K562 (cell line): ENCODE measurements around the gene CLCA1. TPM values are rescaled to one million over a fixed set of nuclear protein-coding genes. Genes with fewer than 3 reads are reported as not detected.

Experiments
- E2F4 ChIP-seq: sonication (generic); formaldehyde crosslinking; IDR thresholded peaks from 2 replicates; pipeline ENCODE4 v1.8.0; 2022; ENCODE audit warnings: mild to moderate bottlenecking, low read depth, missing genetic modification reagents
- EP300 ChIP-seq: IDR thresholded peaks from 2 replicates; pipeline ENCODE4 v1.6.1; 2012; ENCODE audit warnings: low read length, improper control_type of control experiment
- ESRRA ChIP-seq: fragments of 450-650 bp; IDR thresholded peaks from 2 replicates; pipeline ENCODE4 v1.6.1; 2014; ENCODE audit warnings: low read depth, mild to moderate bottlenecking, moderate library complexity, borderline replicate concordance
- FIP1L1 ChIP-seq: fragments of 200-400 bp; formaldehyde crosslinking; IDR thresholded peaks from 2 replicates; pipeline ENCODE4 v1.6.1; 2018; ENCODE audit warnings: mild to moderate bottlenecking, low read depth, low read length; ENCODE audit not compliant: poor library complexity, severe bottlenecking
- GTF2F1 ChIP-seq: IDR thresholded peaks from 2 replicates; pipeline ENCODE4 v1.6.1; 2011; ENCODE audit warnings: low read depth, low read length, improper control_type of control experiment
- HBP1 ChIP-seq: fragments of 450-650 bp; formaldehyde crosslinking; IDR thresholded peaks from 2 replicates; pipeline ENCODE4 v1.4.0; 2022; ENCODE audit warnings: missing genetic modification characterization
- HDAC2 ChIP-seq: fragments of 450-650 bp; IDR thresholded peaks from 2 replicates; pipeline ENCODE4 v1.6.1; 2016; ENCODE audit warnings: mild to moderate bottlenecking
- IRF1 ChIP-seq: sonication (generic); formaldehyde crosslinking; IDR thresholded peaks from 2 replicates; pipeline ENCODE4 v1.8.0; 2022; ENCODE audit warnings: missing genetic modification reagents, mild to moderate bottlenecking, borderline replicate concordance
- KLF16 ChIP-seq: IDR thresholded peaks from 2 replicates; pipeline ENCODE4 v1.6.1; 2016; ENCODE audit warnings: antibody characterized with exemption
- LEF1 ChIP-seq: fragments of 450-650 bp; IDR thresholded peaks from 2 replicates; pipeline ENCODE4 v1.6.1; 2016; ENCODE audit warnings: mild to moderate bottlenecking
- MAFF ChIP-seq: IDR thresholded peaks from 2 replicates; pipeline ENCODE4 v1.6.1; 2012; ENCODE audit warnings: low read length, improper control_type of control experiment
- MCM3 ChIP-seq: fragments of 450-650 bp; IDR thresholded peaks from 2 replicates; pipeline ENCODE4 v1.6.1; 2016
- NELFE ChIP-seq: IDR thresholded peaks from 2 replicates; pipeline ENCODE4 v1.6.1; 2011; ENCODE audit warnings: mild to moderate bottlenecking; ENCODE audit not compliant: insufficient read depth, insufficient read length
- RBM22 ChIP-seq: fragments of 200-400 bp; formaldehyde crosslinking; IDR thresholded peaks from 2 replicates; pipeline ENCODE4 v1.6.1; 2018; ENCODE audit warnings: low read length, low read depth; ENCODE audit not compliant: poor library complexity, severe bottlenecking
- SFPQ ChIP-seq: fragments of 200-400 bp; formaldehyde crosslinking; IDR thresholded peaks from 2 replicates; pipeline ENCODE4 v1.6.1; 2017; ENCODE audit warnings: mild to moderate bottlenecking, low read depth, low read length, moderate library complexity
- SMARCA5 ChIP-seq: fragments of 450-650 bp; IDR thresholded peaks from 2 replicates; pipeline ENCODE4 v1.6.1; 2016
- TARDBP ChIP-seq: fragments of 450-650 bp; IDR thresholded peaks from 2 replicates; pipeline ENCODE4 v1.6.1; 2016
- U2AF1 ChIP-seq: fragments of 200-400 bp; formaldehyde crosslinking; optimal IDR thresholded peaks from 2 replicates; pipeline ENCODE3; 2017; ENCODE audit warnings: mild to moderate bottlenecking, low read depth, low read length, moderate library complexity
- YBX1 ChIP-seq: fragments of 450-650 bp; IDR thresholded peaks from 2 replicates; pipeline ENCODE4 v1.7.1; 2016; ENCODE audit warnings: mild to moderate bottlenecking
- ZEB2 ChIP-seq: fragments of 450-650 bp; IDR thresholded peaks from 2 replicates; pipeline ENCODE4 v1.6.1; 2016
- ZNF140 ChIP-seq: fragments of 250-450 bp; sonication (Bioruptor Pico); IDR thresholded peaks from 2 replicates; pipeline ENCODE4 v1.8.0; 2021; ENCODE audit warnings: moderate library complexity, mild to moderate bottlenecking, inconsistent platforms
- ZNF224 ChIP-seq: sonication (generic); formaldehyde crosslinking; IDR thresholded peaks from 2 replicates; pipeline ENCODE4 v1.8.0; 2022; ENCODE audit warnings: mild to moderate bottlenecking, missing genetic modification reagents
- ZNF347 ChIP-seq: fragments of 450-650 bp; formaldehyde crosslinking; IDR thresholded peaks from 2 replicates; pipeline ENCODE4 v1.4.0; 2020; ENCODE audit warnings: low read depth, mild to moderate bottlenecking, moderate library complexity
- ZNF699 ChIP-seq: fragments of 250-450 bp; sonication (Bioruptor Pico); IDR thresholded peaks from 2 replicates; pipeline ENCODE4 v1.8.0; 2021; ENCODE audit warnings: mild to moderate bottlenecking, moderate library complexity; ENCODE audit not compliant: insufficient replicate concordance
- polyA plus RNA-seq, 8 experiments: library from polyadenylated mRNA; depleted of rRNA in 4 of 8; stranded (reverse) in 5 of 8; unstranded in 3 of 8; fragments of >200 nt; fragmentation: Nextera tagmentation in 2 of 8; fragmentation: Illumina TruSeq in 1 of 8; extraction: Ambion mirVana in 2 of 8; extraction: Trizol in 1 of 8; gene quantifications; 2 replicates each; pipeline versions ENCODE4 v1.2.1 to v1.2.3, GENCODE V29; 2011 to 2014; ENCODE audit warnings: inconsistent platforms in 1 of 8, missing spikeins in 1 of 8
- total RNA-seq, 7 experiments: library from RNA; depleted of rRNA in 6 of 7; stranded (reverse); fragments of >200 nt in 6 of 7; fragmentation: Illumina TruSeq in 2 of 7; extraction: Trizol in 2 of 7; gene quantifications; 2 replicates each; pipeline versions ENCODE4 v1.2.1 to v1.2.3, GENCODE V29; 2011 to 2021; ENCODE audit warnings: low replicate concordance in 1 of 7
- TF ChIP-seq, protein P1 (sequence below): fragments of 450-650 bp; IDR thresholded peaks from 2 replicates; pipeline ENCODE4 v1.6.1; 2017; ENCODE audit warnings: antibody characterized with exemption

The CLCA1 gene
- total and polyA plus RNA-seq, 9 of the 15 experiments (the other 6 are each of a cell fraction or from before 2014, with no cell fraction given) = 0.03 to 0.08 (median 0.04) TPM; not detected in 6

- TF ChIP-seq E2F4 (CRISPR knock-in tag) (no peak), MAFF (no peak), ZNF699 (CRISPR knock-in tag) (peak; percentile 38), FIP1L1 (no peak), ZNF347 (CRISPR knock-in tag) (peak; percentile 81; the same call in 1 of the 2 replicates), EP300 (peak; percentile 89), ZNF224 (no peak), HBP1 (CRISPR knock-in tag) (0 out of 2 replicates have a peak, but pooled peaks have one; percentile 56), ZEB2 (peak; percentile 91), IRF1 (no peak), MCM3 (no peak), TARDBP (no peak), U2AF1 (no peak), ESRRA (peak; percentile 42; the same call in 1 of the 2 replicates), RBM22 (no peak), KLF16 (peak; percentile 85), GTF2F1 (no peak), SMARCA5 (no peak), NELFE (no peak), SFPQ (no peak), LEF1 (no peak; the same call in 1 of the 2 replicates), ZNF140 (CRISPR knock-in tag) (peak; percentile 86; the same call in 1 of the 2 replicates), HDAC2 (peak; percentile 47; the same call in 1 of the 2 replicates), YBX1 (no peak)
- TF ChIP-seq, protein P1, sequence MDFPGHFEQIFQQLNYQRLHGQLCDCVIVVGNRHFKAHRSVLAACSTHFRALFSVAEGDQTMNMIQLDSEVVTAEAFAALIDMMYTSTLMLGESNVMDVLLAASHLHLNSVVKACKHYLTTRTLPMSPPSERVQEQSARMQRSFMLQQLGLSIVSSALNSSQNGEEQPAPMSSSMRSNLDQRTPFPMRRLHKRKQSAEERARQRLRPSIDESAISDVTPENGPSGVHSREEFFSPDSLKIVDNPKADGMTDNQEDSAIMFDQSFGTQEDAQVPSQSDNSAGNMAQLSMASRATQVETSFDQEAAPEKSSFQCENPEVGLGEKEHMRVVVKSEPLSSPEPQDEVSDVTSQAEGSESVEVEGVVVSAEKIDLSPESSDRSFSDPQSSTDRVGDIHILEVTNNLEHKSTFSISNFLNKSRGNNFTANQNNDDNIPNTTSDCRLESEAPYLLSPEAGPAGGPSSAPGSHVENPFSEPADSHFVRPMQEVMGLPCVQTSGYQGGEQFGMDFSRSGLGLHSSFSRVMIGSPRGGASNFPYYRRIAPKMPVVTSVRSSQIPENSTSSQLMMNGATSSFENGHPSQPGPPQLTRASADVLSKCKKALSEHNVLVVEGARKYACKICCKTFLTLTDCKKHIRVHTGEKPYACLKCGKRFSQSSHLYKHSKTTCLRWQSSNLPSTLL = no peak
Observed at GRCh38 chr1:86461482-86461881, 7.2 kb upstream of the CLCA1 start (continued).
